Neural cell (in vitro differentiated cells): ENCODE measurements around the gene ADAMTS19.

ENCODE experiments used
- CTCF ChIP-seq: fragments of 450-650 bp; IDR thresholded peaks from 2 replicates; pipeline ENCODE4 v1.5.1; 2014; ENCODE audit warnings: antibody characterized with exemption, mild to moderate bottlenecking, moderate library complexity; ENCODE audit not compliant: poor library complexity, severe bottlenecking
- EP300 ChIP-seq: fragments of 450-650 bp; conservative IDR thresholded peaks from 2 replicates; pipeline ENCODE4 v1.6.1; 2014; ENCODE audit warnings: antibody characterized with exemption, mild to moderate bottlenecking, moderate library complexity; ENCODE audit not compliant: poor library complexity, severe bottlenecking
- REST ChIP-seq: IDR thresholded peaks from 2 replicates; pipeline ENCODE4 v1.6.1; 2012; ENCODE audit warnings: borderline replicate concordance

GRCh38 chr5:129476751-129477150, 16.7 kb downstream of the ADAMTS19 start:
- TF ChIP-seq REST = no peak
- TF ChIP-seq CTCF = no peak
- no peak for TF ChIP-seq EP300
